ENCODE measurements around the gene CCDC82. TPM values are rescaled to one million over a fixed set of nuclear protein-coding genes. Genes with fewer than 3 reads are reported as not detected.
"Not testable (repeated sequence)": the region's sequence is repeated elsewhere in the genome, so short reads cannot be mapped to it uniquely, and the experiment has no call there.

Gene CCDC82
- total RNA-seq (2014; rRNA removed; shearing (Covaris generic)): 10.6 and 13.4 TPM in 2 replicates
- polyA plus RNA-seq (2015; cell fraction: cytosol; rRNA removed): 11.0 and 12.4 TPM in 2 replicates
- polyA plus RNA-seq (2015; cell fraction: nucleus; rRNA removed): 72.7 and 83.7 TPM in 2 replicates

- DNase-seq (ENCODE audit: low read depth, low spot score): peak; percentile 93
- in situ Hi-C loops (cut with HindIII; ENCODE audit: low pct_unique_long_range_greater_than_20kb, low sequenced_read_pairs): no loop called here
Measured at GRCh38 chr11:96389720-96390487, at the start of gene CCDC82, which contains the start of gene JRKL. Gene CCDC82 (minus strand): TSS chr11:96389912. CDS start chr11:96384747, 5,165 bp downstream. Gene JRKL (plus strand): TSS chr11:96390013. CDS start chr11:96390650, 637 bp downstream.

- in situ Hi-C loops (cut with HindIII; ENCODE audit: low pct_unique_long_range_greater_than_20kb, low sequenced_read_pairs); DNase-seq (ENCODE audit: low read depth, low spot score): not testable (repeated sequence)
Measured at GRCh38 chr11:96432654-96433053, 42.9 kb upstream of the CCDC82 start.

- in situ Hi-C loops (cut with HindIII; ENCODE audit: low pct_unique_long_range_greater_than_20kb, low sequenced_read_pairs): no loop called here
- no peak for DNase-seq (ENCODE audit: low read depth, low spot score)
Measured at GRCh38 chr11:96430668-96431067, 41.0 kb upstream of the CCDC82 start.

- no peak for DNase-seq (ENCODE audit: low read depth, low spot score)
- in situ Hi-C loops (cut with HindIII; ENCODE audit: low pct_unique_long_range_greater_than_20kb, low sequenced_read_pairs): no loop called here
Measured at GRCh38 chr11:96424693-96425092, 35.0 kb upstream of the CCDC82 start.

GRCh38 chr11:96413408-96413807 is 23.7 kb upstream of the CCDC82 start:
- in situ Hi-C loops (cut with HindIII; ENCODE audit: low pct_unique_long_range_greater_than_20kb, low sequenced_read_pairs): no loop called here
- DNase-seq (ENCODE audit: low read depth, low spot score): no peak

- DNase-seq (ENCODE audit: low read depth, low spot score): no peak
- in situ Hi-C loops (cut with HindIII; ENCODE audit: low pct_unique_long_range_greater_than_20kb, low sequenced_read_pairs): no loop called here
Measured at GRCh38 chr11:96412761-96413381, 23.2 kb upstream of the CCDC82 start.

- DNase-seq (ENCODE audit: low read depth, low spot score); in situ Hi-C loops (cut with HindIII; ENCODE audit: low pct_unique_long_range_greater_than_20kb, low sequenced_read_pairs): not testable (repeated sequence)
Measured at GRCh38 chr11:96411412-96411811, 21.7 kb upstream of the CCDC82 start.

GRCh38 chr11:96400697-96401096 is 11.0 kb upstream of the CCDC82 start:
- in situ Hi-C loops (cut with HindIII; ENCODE audit: low pct_unique_long_range_greater_than_20kb, low sequenced_read_pairs): no loop called here

GRCh38 chr11:96397863-96398262 is 8.2 kb upstream of the CCDC82 start:
- no peak for DNase-seq (ENCODE audit: low read depth, low spot score)
- in situ Hi-C loops (cut with HindIII; ENCODE audit: low pct_unique_long_range_greater_than_20kb, low sequenced_read_pairs): no loop called here

More at GRCh38 chr11:96400697-96401096, 11.0 kb upstream of the CCDC82 start:
- no peak for DNase-seq (ENCODE audit: low read depth, low spot score)

GRCh38 chr11:96396637-96397036 is 6.9 kb upstream of the CCDC82 start:
- in situ Hi-C loops (cut with HindIII; ENCODE audit: low pct_unique_long_range_greater_than_20kb, low sequenced_read_pairs): no loop called here
- no peak for DNase-seq (ENCODE audit: low read depth, low spot score)

- DNase-seq (ENCODE audit: low read depth, low spot score): no peak
- in situ Hi-C loops (cut with HindIII; ENCODE audit: low pct_unique_long_range_greater_than_20kb, low sequenced_read_pairs): no loop called here
Measured at GRCh38 chr11:96394773-96395172, 5.1 kb upstream of the CCDC82 start.

- in situ Hi-C loops (cut with HindIII; ENCODE audit: low pct_unique_long_range_greater_than_20kb, low sequenced_read_pairs): no loop called here
Measured at GRCh38 chr11:96393753-96394348, 4.1 kb upstream of the CCDC82 start.

GRCh38 chr11:96391698-96392307 is 2.1 kb upstream of the CCDC82 start:
- in situ Hi-C loops (cut with HindIII; ENCODE audit: low pct_unique_long_range_greater_than_20kb, low sequenced_read_pairs): no loop called here
- no peak for DNase-seq (ENCODE audit: low read depth, low spot score)

More at GRCh38 chr11:96393753-96394348, 4.1 kb upstream of the CCDC82 start:
- DNase-seq (ENCODE audit: low read depth, low spot score): peak; percentile 79

GRCh38 chr11:96390488-96390792 is 728 bp upstream of the CCDC82 start:
- no peak for DNase-seq (ENCODE audit: low read depth, low spot score)
- in situ Hi-C loops (cut with HindIII; ENCODE audit: low pct_unique_long_range_greater_than_20kb, low sequenced_read_pairs): no loop called here

- DNase-seq (ENCODE audit: low read depth, low spot score): no peak
- in situ Hi-C loops (cut with HindIII; ENCODE audit: low pct_unique_long_range_greater_than_20kb, low sequenced_read_pairs): no loop called here
Measured at GRCh38 chr11:96388891-96389719, 607 bp downstream of the CCDC82 start.

GRCh38 chr11:96385187-96385586 is 4.5 kb downstream of the CCDC82 start:
- in situ Hi-C loops (cut with HindIII; ENCODE audit: low pct_unique_long_range_greater_than_20kb, low sequenced_read_pairs): no loop called here
- no peak for DNase-seq (ENCODE audit: low read depth, low spot score)

- in situ Hi-C loops (cut with HindIII; ENCODE audit: low pct_unique_long_range_greater_than_20kb, low sequenced_read_pairs): no loop called here
- no peak for DNase-seq (ENCODE audit: low read depth, low spot score)
Measured at GRCh38 chr11:96384156-96384555, 5.6 kb downstream of the CCDC82 start.

Data from SK-MEL-5 (cell line).